NCI-H446 treated with DMSO at 0.1 percent for 48 hours (cell line): Measurements from ENCODE around the gene DYNLT4.
A peak's percentile ranks its signal among the peaks of the same experiment; 100 is the strongest.
"Not testable (repeated sequence)": the region's sequence is repeated elsewhere in the genome, so short reads cannot be mapped to it uniquely, and the experiment has no call there.

Source experiments
- DNase-seq: peaks from one replicate; lab custom pipeline; 2025; lab: John Stamatoyannopoulos, UW

DYNLT4 gene

GRCh38 chr1:44806704-44807363 is at the start of gene DYNLT4:
DYNLT4 (minus strand) TSS chr1:44807351; CDS start chr1:44806668, 683 bp downstream.
- DNase-seq: no peak

- no peak for DNase-seq
Observed at GRCh38 chr1:44855742-44856141, 48.6 kb upstream of the DYNLT4 start.

GRCh38 chr1:44854970-44855369 is 47.8 kb upstream of the DYNLT4 start:
- no peak for DNase-seq

GRCh38 chr1:44853201-44853600 is 46.0 kb upstream of the DYNLT4 start:
- no peak for DNase-seq

GRCh38 chr1:44851308-44851707 is 44.2 kb upstream of the DYNLT4 start:
- no peak for DNase-seq

- no peak for DNase-seq
Observed at GRCh38 chr1:44849575-44850132, 42.5 kb upstream of the DYNLT4 start.

- no peak for DNase-seq
Observed at GRCh38 chr1:44848456-44849181, 41.5 kb upstream of the DYNLT4 start.

GRCh38 chr1:44847845-44848244 is 40.7 kb upstream of the DYNLT4 start:
- no peak for DNase-seq

- no peak for DNase-seq
Observed at GRCh38 chr1:44846985-44847384, 39.8 kb upstream of the DYNLT4 start.

- no peak for DNase-seq
Observed at GRCh38 chr1:44842862-44843655, 35.9 kb upstream of the DYNLT4 start, which contains the start of gene PTCH2. PTCH2 (minus strand) TSS chr1:44843253; CDS start chr1:44842932, 321 bp downstream.

- no peak for DNase-seq
Observed at GRCh38 chr1:44842486-44842861, 35.3 kb upstream of the DYNLT4 start.

GRCh38 chr1:44839576-44839975 is 32.4 kb upstream of the DYNLT4 start:
- DNase-seq: no peak

- DNase-seq: not testable (repeated sequence)
Observed at GRCh38 chr1:44838294-44838693, 31.1 kb upstream of the DYNLT4 start.

GRCh38 chr1:44835738-44836675 is 28.9 kb upstream of the DYNLT4 start:
- peak; percentile 50 for DNase-seq

- no peak for DNase-seq
Observed at GRCh38 chr1:44834328-44834727, 27.2 kb upstream of the DYNLT4 start.

- DNase-seq: no peak
Observed at GRCh38 chr1:44832056-44832705, 25.0 kb upstream of the DYNLT4 start.

- no peak for DNase-seq
Observed at GRCh38 chr1:44831516-44831915, 24.4 kb upstream of the DYNLT4 start.

- no peak for DNase-seq
Observed at GRCh38 chr1:44830900-44831304, 23.8 kb upstream of the DYNLT4 start.

- no peak for DNase-seq
Observed at GRCh38 chr1:44829506-44830384, 22.6 kb upstream of the DYNLT4 start.
